Measurements from ENCODE around the gene LMBR1L. TPM values are rescaled to one million over a fixed set of nuclear protein-coding genes. Genes with fewer than 3 reads are reported as not detected.
"Not testable (repeated sequence)": the region's sequence is repeated elsewhere in the genome, so short reads cannot be mapped to it uniquely, and the experiment has no call there.

Gene LMBR1L
- total RNA-seq, 1 donor = 112 TPM

DNA sequence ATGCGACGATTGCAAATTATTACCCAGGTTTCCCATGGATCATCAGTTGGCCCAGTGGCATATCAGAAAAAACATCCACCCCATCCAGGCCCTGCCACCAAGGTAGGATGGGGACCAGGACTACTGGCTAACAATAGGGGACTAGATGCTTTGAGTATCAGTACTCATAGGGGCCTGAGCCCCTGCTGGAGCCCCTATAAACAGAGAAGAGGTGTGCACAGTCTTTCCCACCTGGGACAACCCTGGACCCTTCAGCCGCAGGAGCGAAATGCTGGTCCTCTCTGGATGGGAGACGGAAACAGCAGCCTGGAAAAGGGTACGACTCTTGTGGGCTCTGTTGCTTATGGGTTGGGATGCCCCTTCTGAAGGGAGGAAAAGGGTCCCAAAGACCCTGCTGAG, 21.7 kb downstream of the LMBR1L start:
- no peak for DNase-seq (ENCODE audit: low read depth in 2 of 3, low spot score in 2 of 3)

DNA sequence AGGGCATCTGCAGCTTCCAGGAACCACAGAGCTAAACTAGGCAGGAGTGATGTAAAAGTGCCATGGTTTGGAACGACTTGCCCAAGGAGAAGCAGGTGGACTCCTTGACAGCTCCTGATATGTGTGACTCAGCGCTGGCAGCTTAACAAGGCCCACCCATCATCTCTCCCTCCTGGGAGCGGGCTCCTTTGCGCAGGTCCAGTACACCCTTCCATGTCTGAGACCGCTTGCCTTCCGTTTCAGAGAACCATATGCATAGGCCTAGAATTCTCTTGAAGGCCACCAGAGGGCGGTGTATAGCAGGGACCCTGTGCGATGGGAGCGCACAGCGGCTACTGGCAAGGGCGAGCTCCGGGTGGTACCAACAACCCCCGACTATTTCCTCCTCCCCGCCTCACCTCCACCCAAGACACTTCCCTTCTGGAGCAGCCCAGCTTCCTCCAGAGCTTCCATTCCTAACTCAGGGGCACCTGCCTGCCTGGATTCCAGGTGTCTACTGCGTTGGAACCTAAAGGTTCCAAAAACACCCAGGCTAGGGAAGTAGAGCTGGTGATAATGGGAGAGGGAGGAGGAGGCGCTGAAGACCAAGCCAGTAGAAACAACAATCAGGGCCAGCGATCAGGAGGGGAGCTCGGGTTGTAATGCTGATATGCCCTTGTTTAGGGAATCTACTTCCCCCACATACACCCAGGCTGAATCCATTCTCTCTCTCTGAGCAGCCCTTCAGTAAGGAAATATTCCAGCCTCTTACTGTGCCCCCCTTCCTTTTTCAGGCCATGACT, 22.3 kb downstream of the LMBR1L start:
- peak in 2 of 3 donors; percentile 88 for DNase-seq (ENCODE audit: low read depth in 2 of 3, low spot score in 2 of 3)

DNA sequence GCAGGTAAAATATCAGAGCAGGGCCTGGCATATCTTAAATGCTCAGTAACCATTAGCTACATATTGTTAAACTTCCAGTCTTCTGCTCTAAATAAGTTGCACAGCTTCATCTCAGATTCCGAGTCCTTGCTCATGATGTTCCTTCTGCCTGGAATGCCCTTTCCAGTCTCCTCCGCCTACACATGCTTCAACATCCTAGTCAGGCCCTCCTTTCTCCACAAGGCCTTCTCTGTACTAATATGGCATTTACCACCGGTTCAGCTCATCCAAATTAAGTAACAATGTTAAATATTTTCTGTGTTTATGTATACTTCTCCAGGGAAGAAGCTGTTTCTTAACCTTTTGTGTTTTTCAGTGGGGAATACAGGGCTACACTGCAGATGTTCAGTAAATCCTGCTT, 24.5 kb downstream of the LMBR1L start:
- no peak for DNase-seq (ENCODE audit: low read depth in 2 of 3, low spot score in 2 of 3)

DNA sequence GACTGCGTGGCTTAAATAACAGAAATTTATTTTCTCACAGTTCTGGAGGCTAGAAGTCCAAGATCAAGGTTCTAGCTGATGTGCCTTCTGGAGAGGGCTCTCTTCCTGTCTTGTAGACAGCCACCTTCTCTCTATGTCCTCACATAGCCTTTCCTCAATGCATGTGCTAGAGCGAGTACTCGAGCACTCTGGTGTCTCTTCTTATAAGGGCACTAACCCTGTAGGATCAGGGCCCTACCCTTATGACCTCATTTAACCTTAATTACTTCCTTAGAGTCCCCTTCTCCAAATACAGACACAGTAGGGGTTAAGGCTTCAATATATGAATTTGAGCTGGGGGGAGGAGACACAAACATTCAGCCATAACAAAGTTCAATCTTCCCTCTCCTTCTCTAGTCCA, 26.2 kb downstream of the LMBR1L start:
- DNase-seq (ENCODE audit: low read depth in 2 of 3, low spot score in 2 of 3) = no peak

DNA sequence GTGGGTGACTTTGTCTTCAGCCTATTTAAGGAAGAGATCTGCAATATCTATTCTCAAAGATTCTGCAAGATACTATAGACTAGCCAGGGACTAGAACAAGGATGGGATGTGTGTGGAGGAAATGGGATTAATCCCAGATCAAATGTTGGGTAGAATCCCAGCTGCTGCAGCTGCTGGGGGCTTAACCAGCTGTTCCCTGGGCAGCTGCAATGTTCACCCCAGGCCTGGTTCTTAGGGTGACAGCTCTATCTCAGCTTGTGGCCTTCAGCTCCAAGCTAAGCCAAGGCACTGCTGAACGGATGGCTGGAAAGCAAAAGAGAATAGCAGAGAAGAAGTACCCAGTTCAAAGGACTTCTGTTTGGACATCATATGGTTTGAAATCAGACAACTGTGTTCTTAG, 30.9 kb downstream of the LMBR1L start:
- no peak for DNase-seq (ENCODE audit: low read depth in 2 of 3, low spot score in 2 of 3)

DNA sequence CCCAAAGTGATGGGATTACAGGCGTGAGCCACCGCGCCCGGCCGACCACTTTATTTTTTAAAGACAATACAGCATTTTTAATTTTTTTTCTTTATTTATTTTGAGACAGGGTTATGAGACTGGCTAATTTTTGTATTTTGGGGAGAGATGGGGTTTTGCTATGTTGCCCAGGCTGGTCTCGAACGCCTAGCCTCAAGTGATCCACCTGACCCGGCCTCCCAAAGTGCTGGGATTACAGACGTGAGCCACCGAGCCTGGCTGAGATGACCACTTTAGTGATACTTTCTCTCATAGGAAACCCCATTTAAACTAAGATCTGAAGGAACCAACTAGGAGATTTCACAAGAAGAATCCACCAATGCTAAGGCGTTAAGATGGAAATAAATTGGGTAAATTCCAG, 39.7 kb downstream of the LMBR1L start:
- DNase-seq (ENCODE audit: low read depth in 2 of 3, low spot score in 2 of 3) = no peak

DNA sequence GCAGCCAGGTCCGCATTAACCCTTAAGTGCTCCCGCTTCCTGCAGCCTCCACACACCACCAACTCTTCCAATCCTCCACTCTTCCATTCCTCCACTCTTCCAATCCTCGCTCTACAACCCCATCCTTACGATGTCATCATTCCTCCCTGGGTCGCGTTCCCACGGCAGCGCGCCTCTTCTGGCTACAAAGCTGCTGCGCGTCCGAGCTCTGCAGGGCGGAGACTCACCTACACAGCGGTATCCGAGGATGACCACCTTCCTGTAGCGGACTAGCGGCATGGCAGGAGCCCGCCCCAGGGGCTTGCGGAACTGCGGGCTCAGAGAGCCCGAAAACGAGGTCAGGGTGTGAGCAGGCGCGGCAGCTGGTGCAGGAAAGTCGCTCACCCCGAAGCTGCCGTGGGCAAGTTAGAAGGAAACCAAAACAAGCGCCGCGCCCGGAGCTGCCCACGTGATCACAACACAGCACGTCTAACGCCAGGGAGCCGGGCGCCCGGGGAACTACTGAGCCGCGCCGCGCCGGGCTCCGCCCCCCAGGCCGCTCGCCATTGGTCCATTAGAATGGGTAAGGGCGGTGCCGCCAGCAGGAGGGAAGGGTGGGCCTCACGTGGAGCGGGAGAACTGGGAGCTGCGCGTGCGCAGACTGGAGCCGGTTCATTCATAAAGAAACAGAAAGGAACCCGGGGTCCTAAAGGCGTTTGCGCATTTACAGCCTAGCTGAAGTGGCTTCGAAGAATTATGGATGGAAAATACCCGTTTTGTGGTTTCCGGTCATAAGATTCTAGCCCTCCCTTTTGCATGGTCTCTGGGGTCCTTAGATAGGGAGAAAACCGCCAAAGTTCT, 40.9 kb downstream of the LMBR1L start, which contains the start of gene RHEBL1:
RHEBL1 (minus strand) TSS at position 473 of the 840 bp plus-strand sequence; CDS start at position 279, 194 bp downstream.
- peak; percentile 96 to 99 (median 99) for DNase-seq (ENCODE audit: low read depth in 2 of 3, low spot score in 2 of 3)

DNA sequence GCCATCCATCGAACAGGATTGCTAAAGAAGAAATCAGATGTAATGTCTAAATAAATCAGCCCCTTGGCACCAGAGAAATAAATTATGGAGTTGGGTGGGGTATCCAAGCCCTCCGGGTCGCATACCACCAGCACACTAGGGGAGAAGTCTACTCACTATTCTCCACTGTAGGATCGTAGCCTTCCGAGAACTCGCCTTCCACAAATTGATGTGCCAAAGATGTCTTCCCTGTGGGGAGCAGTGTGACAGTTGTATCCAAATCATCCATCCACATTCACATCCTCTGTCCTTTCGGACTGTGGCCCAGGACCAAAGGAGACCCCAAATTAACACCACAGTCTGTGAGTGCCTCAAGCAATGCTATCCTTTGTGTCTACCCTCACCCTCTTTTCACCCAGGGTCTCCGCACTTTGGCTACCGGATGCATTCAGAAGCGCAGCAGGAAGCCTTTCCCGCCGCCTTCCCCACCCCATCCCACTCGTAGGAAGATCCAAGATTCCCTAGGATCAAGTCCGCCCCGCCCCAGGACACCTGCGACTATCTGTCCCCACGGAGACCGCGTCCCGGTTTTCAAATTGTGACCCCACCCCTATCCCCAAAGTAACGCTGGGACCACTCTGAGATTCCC, 41.7 kb downstream of the LMBR1L start:
- no peak for DNase-seq (ENCODE audit: low read depth in 2 of 3, low spot score in 2 of 3)

DNA sequence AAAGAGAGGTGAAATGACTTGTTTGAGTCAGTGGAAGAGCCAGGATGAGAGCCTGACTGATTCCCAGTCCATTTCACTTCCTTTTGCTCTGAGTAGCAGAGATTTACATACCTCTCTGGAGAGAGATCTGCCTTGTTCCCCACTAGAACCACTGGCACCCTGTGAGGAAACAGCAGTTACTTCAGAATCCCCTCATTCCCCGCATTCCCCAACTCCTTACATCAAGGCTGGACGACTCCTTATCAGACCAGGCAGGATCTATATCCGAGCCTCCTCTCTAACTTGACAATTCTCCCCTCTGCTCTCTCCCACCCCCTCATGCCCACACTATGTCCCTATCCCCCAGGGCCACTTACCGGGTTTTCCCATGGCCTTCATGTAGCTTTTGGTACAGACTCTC, 44.5 kb downstream of the LMBR1L start:
- no peak for DNase-seq (ENCODE audit: low read depth in 2 of 3, low spot score in 2 of 3)

DNA sequence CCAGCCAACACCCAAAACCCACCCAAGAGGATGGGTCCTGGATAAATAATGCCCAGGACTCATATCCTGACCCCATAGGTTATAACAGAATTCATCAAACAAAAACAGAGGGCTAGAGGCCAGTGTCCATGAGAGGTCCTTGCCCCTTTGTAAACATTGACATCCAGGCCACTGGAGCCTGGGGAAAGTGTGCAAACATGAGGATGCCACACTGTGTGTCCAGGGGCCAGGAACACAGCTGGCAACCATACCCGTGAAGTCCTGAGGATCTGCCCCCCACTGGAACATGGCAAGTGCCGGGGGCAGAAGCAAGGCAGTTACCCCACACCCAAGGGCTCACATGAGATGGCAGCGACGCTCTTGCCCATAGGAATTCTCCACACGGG, 45.9 kb downstream of the LMBR1L start:
- DNase-seq (ENCODE audit: low read depth in 2 of 3, low spot score in 2 of 3) = no peak

DNA sequence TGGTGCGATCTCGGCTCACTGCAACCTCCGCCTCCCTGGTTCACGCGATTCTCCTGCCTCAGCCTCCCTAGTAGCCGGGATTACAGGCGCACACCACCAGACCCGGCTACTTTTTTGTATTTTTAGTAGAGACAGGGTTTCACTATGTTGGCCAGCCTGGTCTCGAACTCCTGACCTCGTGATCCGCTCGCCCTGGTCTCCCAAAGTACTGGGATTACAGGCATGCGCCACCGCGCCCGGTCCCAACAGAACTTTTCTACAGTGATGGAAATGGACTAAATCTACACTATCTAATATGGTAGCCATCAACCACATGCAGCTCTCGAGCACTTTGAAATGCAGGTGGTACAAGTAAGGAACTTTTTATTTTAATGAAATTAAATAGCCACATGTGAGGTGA, 48.7 kb downstream of the LMBR1L start:
- DNase-seq (ENCODE audit: low read depth in 2 of 3, low spot score in 2 of 3) = not testable (repeated sequence)

DNA sequence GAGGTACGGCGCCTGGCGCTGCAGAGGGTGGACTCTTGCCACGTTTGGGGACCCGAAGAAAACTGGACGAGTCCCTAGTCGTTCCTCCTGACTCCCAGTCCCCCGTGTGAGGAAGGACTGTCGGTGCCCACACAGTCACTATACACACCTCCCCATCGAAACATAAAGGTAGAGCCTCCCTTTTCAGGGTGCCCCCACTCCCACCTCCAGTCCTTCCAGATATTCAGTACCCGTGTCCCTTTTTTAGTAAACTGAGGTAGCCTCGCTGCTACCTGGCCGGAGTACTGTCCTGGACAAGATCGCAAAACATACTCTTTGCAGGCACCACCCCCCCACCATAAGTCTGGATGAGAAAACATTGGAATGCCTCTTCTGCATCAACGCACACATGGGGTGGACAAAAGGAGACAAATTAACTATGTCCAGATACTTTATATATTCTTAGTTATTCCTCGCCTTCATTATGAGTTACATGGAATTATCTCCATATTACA, 49.4 kb downstream of the LMBR1L start:
- no peak for DNase-seq (ENCODE audit: low read depth in 2 of 3, low spot score in 2 of 3)

DNA sequence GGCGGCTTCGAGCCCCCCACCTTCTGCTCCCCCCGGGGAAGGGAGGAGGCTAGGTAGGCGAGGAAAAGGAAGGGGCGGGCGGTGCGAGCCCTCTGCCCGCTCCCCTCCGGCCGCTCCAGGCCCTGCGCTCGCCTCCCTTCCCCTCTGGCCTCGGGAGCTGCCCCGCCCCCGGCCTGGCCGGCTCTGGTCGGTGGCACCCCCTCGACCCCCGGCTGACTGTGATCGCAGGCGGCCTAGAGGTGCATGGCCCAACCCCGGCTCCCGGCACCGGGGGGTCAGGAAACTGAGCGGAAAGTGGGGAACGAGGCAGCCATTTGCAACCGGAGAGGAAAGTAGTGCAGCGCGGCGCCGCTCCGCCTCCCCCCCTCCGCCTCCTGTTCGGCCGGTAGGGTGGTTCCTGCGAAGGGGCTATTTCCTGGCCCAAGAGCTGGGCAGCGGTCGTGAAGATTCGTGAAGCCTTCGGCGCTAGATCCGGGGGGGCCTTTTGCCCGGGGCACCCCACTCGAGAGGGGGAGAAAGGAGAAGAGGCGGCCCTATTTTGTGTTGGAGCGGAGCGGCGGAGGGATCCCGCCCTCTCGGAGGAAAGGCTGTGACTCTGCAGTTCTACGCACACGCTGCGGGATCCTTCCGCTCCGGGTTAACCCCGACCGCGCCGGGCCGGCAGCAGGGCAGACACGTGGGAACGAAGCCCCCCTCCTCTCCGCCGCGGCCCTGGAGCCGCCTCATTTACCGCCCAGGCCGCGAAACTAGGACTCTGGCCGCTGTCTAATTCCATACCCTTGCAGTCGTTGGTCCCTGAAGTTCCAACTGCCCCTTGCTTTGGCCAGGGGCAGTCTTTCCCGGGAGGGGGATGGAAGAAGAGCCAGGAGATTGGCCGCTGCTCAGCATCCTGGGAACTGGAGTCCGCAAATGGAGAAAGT, 50.1 kb downstream of the LMBR1L start, which contains the start of gene KMT2D:
KMT2D (minus strand) TSS at position 558 of the 920 bp plus-strand sequence. CDS start 5,470 bp downstream, outside the sequence.
- DNase-seq (ENCODE audit: low read depth in 2 of 3, low spot score in 2 of 3) = peak; percentile 84 to 96 (median 95)

DNA sequence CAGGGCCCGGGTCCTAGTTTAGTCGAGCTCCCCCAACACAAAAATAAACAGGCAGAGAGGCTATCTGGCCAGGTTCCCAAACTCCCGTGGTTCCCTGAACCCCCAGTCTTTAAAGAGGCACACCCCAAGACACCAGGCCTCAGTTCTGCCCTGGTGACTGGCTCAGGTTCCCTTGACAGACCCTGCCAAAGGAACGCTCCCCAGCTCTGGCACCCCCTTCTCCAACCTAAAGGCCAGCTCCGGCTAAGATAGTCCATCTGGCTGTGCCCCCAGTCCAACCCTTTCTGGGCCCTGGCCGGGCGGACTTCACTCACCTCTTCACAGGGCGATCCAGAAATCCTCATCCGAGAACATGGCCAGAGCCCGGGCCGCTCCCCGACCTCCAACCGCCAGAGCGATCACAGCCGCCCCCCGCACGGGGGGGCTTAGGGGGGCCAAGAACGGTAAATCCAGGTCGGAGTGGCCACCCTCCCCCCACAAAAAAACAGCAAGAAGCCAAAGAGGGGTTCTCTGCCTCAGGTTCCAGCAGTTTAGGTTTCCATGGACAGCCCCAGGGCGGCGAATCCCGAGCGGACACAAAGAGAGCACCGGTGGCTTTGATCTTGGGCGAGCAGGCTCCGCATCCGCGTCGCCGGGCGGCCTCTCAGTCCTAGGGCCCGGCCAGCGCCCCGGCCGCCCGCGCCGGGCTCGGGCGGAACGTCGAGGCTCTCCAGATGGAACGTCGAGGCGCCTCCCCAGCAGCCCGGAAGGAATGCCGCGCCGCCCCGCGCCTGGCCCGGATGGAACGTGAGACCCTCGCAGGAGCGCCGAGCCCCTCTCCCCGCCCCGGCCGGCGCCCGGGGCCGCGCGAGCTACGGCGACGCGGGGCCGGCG, 51.1 kb downstream of the LMBR1L start:
- DNase-seq (ENCODE audit: low read depth in 2 of 3, low spot score in 2 of 3) = peak in 1 of 3 donors; percentile 26

DNA sequence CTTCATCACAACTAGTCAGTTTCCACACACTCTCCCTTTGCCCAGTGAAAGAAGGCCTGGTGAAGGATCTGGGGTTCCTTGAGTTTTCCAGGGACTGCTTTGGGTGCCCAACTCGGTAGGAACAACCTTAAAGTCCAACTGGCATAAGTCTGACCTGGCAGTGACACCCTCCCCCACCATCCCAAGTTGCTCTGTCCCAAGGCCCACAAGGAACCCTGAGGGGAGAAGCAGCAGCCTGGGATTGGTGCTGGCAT, 51.7 kb downstream of the LMBR1L start:
- no peak for DNase-seq (ENCODE audit: low read depth in 2 of 3, low spot score in 2 of 3)

DNA sequence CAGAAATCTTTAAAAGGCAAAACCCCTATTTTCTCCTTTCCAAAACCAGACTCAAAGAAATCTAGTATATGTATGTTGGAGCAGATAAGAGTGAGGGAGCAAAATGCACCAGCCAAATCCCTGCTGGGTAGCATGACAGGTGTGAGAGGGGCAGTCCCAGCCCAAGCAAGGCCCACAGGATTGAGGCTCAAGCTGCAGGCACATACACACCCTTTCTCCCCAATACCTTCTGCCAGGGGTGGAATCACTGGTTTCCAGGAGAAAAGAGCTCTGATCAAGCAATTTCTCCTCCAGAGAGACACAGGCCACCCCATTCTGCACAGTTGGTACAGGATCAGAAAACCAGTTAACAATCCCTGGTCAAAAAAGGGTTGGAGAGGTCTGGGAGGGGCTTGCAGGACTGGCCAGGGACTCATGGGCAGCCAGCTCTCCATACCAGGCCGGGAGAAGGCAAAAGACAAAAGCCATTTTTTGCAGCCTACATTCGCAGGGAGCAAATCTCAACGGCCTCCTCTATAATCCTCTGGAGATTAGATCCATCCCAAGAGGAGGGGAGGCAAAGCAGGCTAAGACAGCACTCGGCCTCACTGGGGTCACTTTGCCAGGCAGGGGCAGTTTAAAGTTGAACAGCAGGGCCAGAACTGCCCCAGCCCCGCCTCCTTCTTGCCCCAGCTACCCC, 52.1 kb downstream of the LMBR1L start:
- no peak for DNase-seq (ENCODE audit: low read depth in 2 of 3, low spot score in 2 of 3)

DNA sequence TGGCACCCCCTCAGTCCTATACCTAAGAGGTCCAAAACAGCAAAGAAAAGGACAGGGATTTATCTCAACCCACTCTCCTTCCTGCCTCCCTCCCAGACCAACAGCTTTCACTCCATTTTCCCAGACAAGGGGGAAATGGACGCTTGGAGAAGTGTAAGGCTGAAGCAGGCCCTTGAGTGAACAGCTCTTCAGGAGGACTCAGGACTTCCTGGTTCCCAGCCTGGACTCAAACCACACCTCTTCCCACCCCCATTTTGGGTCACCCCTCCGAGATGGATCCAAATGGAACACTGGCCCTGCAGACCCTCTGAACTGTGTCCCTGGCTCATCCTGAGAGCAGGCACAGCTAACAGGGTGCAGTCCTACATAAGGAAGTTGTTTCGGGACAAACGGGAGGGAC, 52.8 kb downstream of the LMBR1L start:
- no peak for DNase-seq (ENCODE audit: low read depth in 2 of 3, low spot score in 2 of 3)

DNA sequence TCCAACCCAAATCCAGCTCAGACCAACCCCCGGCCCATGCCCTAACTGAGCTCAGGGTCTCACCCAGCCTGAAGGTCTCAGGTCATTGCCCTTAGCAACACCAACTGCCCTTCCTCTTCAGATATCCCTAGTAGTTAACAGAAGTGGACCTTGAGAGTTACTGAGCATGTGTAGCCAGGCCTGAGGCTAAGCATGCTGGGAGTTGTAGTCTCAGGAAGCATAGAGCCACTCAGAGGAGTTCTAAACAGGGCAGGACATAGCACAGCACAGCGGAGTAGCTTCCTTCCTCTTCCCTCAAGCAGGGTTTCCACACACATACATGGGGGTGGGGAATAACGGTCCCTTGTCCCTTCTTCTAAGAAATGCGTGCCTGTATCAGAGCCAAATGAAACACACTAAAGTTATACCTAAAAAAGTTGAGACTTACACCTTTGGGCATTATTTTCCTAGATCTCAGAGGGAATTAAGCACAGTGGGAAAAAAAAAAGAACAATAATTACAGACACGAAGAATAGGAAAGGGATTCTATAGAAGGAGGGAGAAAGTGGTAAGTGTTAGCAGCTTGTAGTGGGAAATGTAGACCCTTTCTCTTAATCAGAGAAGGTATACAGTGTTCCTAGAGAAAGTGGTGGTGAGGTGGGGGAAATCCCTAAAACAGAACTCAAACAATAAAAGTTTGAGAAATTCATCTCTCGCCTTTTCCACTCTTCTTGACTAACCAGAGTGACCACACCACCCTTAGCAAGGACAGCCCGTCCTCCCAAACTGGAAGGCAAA, 54.5 kb downstream of the LMBR1L start:
- DNase-seq (ENCODE audit: low read depth in 2 of 3, low spot score in 2 of 3) = peak in 2 of 3 donors; percentile 65 to 69
